HepG2 (cell line): ENCODE measurements around the gene STYK1. TPM values are rescaled to one million over a fixed set of nuclear protein-coding genes. Genes with fewer than 3 reads are reported as not detected.

Source experiments
- ERF ChIP-seq: IDR thresholded peaks from 2 replicates; pipeline ENCODE4 v1.6.1; 2018; ENCODE audit warnings: missing biosample characterization, missing genetic modification reagents
- HHEX ChIP-seq: IDR thresholded peaks from 2 replicates; pipeline ENCODE4 v1.6.1; 2016; ENCODE audit warnings: control low read depth
- KDM5B ChIP-seq: sonication (generic); formaldehyde crosslinking; IDR thresholded peaks from 2 replicates; pipeline ENCODE4 v1.4.0; 2020; ENCODE audit warnings: missing genetic modification reagents, mild to moderate bottlenecking, borderline replicate concordance
- KLF13 ChIP-seq: sonication (generic); formaldehyde crosslinking; IDR thresholded peaks from 2 replicates; pipeline ENCODE4 v1.4.0; 2020; ENCODE audit warnings: mild to moderate bottlenecking, missing genetic modification reagents
- NCOA2 ChIP-seq: sonication (generic); formaldehyde crosslinking; IDR thresholded peaks from 2 replicates; pipeline ENCODE4 v1.8.0; 2022; ENCODE audit warnings: inconsistent platforms
- SAFB2 ChIP-seq: sonication (generic); formaldehyde crosslinking; IDR thresholded peaks from 2 replicates; pipeline ENCODE4 v1.5.1; 2020; ENCODE audit warnings: missing genetic modification reagents, low read depth, mild to moderate bottlenecking, borderline replicate concordance
- SCMH1 ChIP-seq: sonication (generic); formaldehyde crosslinking; IDR thresholded peaks from 2 replicates; pipeline ENCODE4 v1.9.0; 2021; ENCODE audit warnings: missing genetic modification reagents, mild to moderate bottlenecking, borderline replicate concordance
- SRF ChIP-seq: IDR thresholded peaks from 2 replicates; pipeline ENCODE4 v1.6.1; 2011; ENCODE audit warnings: mild to moderate bottlenecking, low read depth, low read length, moderate library complexity
- TBP ChIP-seq: sonication (generic); formaldehyde crosslinking; IDR thresholded peaks from 2 replicates; pipeline ENCODE4 v1.5.0; 2020; ENCODE audit warnings: missing genetic modification reagents
- TEAD2 ChIP-seq: sonication (generic); formaldehyde crosslinking; IDR thresholded peaks from 2 replicates; pipeline ENCODE4 v1.9.0; 2021; ENCODE audit warnings: missing genetic modification reagents
- TGIF2 ChIP-seq: IDR thresholded peaks from 2 replicates; pipeline ENCODE4 v1.6.1; 2016; ENCODE audit warnings: control low read depth, missing compliant biosample characterization
- YY1 ChIP-seq: IDR thresholded peaks from 2 replicates; pipeline ENCODE4 v1.6.1; 2011; ENCODE audit warnings: low read length, low read depth, moderate library complexity, mild to moderate bottlenecking; ENCODE audit not compliant: insufficient read depth, insufficient replicate concordance
- ZNF10 ChIP-seq: sonication (generic); formaldehyde crosslinking; IDR thresholded peaks from 2 replicates; pipeline ENCODE4 v1.4.0; 2020; ENCODE audit warnings: mild to moderate bottlenecking, low read depth, missing genetic modification reagents, borderline replicate concordance
- ZNF101 ChIP-seq: sonication (generic); formaldehyde crosslinking; IDR thresholded peaks from 2 replicates; pipeline ENCODE4 v1.4.0; 2020; ENCODE audit warnings: mild to moderate bottlenecking, low read depth, missing genetic modification reagents, borderline replicate concordance
- ZNF3 ChIP-seq: IDR thresholded peaks from 2 replicates; pipeline ENCODE4 v1.7.0; 2017; ENCODE audit warnings: inconsistent platforms
- ZNF556 ChIP-seq: sonication (generic); formaldehyde crosslinking; IDR thresholded peaks from 2 replicates; pipeline ENCODE4 v1.4.0; 2020; ENCODE audit warnings: mild to moderate bottlenecking, missing genetic modification reagents, borderline replicate concordance
- ZNF749 ChIP-seq: sonication (generic); formaldehyde crosslinking; IDR thresholded peaks from 2 replicates; pipeline ENCODE4 v1.8.0; 2022; ENCODE audit warnings: mild to moderate bottlenecking, missing genetic modification reagents, moderate library complexity, borderline replicate concordance
- ZNF792 ChIP-seq: IDR thresholded peaks from 2 replicates; pipeline ENCODE4 v1.6.1; 2016
- polyA plus RNA-seq, 8 experiments: library from polyadenylated mRNA; depleted of rRNA in 3 of 8; stranded (reverse) in 7 of 8; unstranded in 1 of 8; fragments of >200 nt; fragmentation: Illumina TruSeq in 4 of 8; extraction: Trizol in 4 of 8; gene quantifications; 2 replicates each; pipeline versions ENCODE4 v1.2.1 to v1.2.3, GENCODE V29; 2011 to 2016; ENCODE audit warnings: low read depth in 4 of 8, missing spikeins in 1 of 8, mixed read lengths in 1 of 8; ENCODE audit not compliant: insufficient read depth in 1 of 8
- total RNA-seq, 5 experiments: library from RNA; depleted of rRNA; stranded (reverse); fragments of >200 nt; fragmentation: Illumina TruSeq; extraction: Trizol; gene quantifications; 2 replicates each; pipeline ENCODE4 v1.2.3, GENCODE V29; 2016; ENCODE audit warnings: low read depth in 1 of 5
- TF ChIP-seq, protein P1 (sequence below): sonication (generic); formaldehyde crosslinking; IDR thresholded peaks from 2 replicates; pipeline ENCODE4 v1.5.1; 2020; ENCODE audit warnings: missing genetic modification reagents, mild to moderate bottlenecking, borderline replicate concordance
- TF ChIP-seq, protein P2 (sequence below): IDR thresholded peaks from 2 replicates; pipeline ENCODE4 v1.6.1; 2016
- TF ChIP-seq, protein P3 (sequence below): IDR thresholded peaks from 2 replicates; pipeline ENCODE4 v1.6.1; 2018; ENCODE audit warnings: missing genetic modification reagents
- TF ChIP-seq, protein P4 (sequence below): sonication (generic); formaldehyde crosslinking; IDR thresholded peaks from 2 replicates; pipeline ENCODE4 v1.8.1; 2023; ENCODE audit warnings: mild to moderate bottlenecking, missing genetic modification reagents
- TF ChIP-seq, protein P5 (sequence below), 2 experiments: fragments of 450-650 bp in 1 of 2; sonication (generic) in 1 of 2; formaldehyde crosslinking; IDR thresholded peaks; 2 replicates each; pipeline versions ENCODE4 v1.5.0 to v1.8.0; 2020 to 2022; ENCODE audit warnings: mild to moderate bottlenecking in 1 of 2, missing genetic modification reagents in 1 of 2

STYK1 gene
- total and polyA plus RNA-seq, 2 of the 13 experiments (the other 11 are each of a cell fraction or from before 2014, with no cell fraction given): not detected

DNA sequence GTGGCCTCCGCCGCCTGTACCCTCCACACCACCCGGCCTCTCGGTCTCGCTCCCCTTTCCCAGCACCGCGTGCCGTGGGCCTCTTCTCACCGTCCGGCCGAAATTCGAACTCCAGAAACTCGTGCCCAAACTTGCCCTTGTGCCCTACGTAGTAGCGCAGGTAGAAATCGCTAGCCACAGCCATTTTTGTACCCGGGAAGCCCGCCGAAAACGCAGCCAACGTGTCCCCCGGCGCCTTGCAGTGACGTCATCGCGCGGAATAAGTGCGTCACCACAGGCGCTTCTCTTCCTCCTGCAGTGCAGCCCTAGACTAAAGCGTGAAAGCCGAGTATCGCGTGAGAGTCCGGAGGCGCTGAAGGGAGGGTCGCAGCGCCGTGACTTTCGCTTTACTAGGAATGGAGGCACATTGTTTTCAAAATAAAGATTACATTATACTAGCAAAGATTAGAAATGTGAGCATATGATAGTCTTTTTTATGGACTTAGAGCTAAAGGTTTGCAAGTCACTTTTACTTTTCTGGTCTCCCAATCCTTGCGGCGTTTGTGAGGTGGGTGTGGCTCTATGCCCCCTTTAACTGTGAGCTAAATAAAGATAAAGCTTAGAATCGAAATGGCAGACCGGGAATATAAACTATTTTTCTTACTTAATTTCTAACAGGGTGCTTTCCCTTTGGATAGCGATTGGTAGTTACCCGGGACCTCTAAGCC is 60.4 kb downstream of the STYK1 start, which contains the start of gene MAGOHB (continued):
- TF ChIP-seq ZNF749 (CRISPR knock-in tag): no peak
- peak; percentile 72 for TF ChIP-seq SRF
- TF ChIP-seq ZNF556 (CRISPR knock-in tag): peak; percentile 87; the same call in 1 of the 2 replicates
- TF ChIP-seq, protein P1, sequence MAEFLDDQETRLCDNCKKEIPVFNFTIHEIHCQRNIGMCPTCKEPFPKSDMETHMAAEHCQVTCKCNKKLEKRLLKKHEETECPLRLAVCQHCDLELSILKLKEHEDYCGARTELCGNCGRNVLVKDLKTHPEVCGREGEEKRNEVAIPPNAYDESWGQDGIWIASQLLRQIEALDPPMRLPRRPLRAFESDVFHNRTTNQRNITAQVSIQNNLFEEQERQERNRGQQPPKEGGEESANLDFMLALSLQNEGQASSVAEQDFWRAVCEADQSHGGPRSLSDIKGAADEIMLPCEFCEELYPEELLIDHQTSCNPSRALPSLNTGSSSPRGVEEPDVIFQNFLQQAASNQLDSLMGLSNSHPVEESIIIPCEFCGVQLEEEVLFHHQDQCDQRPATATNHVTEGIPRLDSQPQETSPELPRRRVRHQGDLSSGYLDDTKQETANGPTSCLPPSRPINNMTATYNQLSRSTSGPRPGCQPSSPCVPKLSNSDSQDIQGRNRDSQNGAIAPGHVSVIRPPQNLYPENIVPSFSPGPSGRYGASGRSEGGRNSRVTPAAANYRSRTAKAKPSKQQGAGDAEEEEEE: no peak
- TF ChIP-seq, protein P2, sequence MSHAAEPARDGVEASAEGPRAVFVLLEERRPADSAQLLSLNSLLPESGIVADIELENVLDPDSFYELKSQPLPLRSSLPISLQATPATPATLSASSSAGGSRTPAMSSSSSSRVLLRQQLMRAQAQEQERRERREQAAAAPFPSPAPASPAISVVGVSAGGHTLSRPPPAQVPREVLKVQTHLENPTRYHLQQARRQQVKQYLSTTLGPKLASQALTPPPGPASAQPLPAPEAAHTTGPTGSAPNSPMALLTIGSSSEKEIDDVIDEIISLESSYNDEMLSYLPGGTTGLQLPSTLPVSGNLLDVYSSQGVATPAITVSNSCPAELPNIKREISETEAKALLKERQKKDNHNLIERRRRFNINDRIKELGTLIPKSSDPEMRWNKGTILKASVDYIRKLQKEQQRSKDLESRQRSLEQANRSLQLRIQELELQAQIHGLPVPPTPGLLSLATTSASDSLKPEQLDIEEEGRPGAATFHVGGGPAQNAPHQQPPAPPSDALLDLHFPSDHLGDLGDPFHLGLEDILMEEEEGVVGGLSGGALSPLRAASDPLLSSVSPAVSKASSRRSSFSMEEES (CRISPR knock-in tag): peak; percentile 39; the same call in 1 of the 2 replicates
- 0 out of 2 replicates have a peak, but pooled peaks have one; percentile 40 for TF ChIP-seq TBP (CRISPR knock-in tag)
- TF ChIP-seq, protein P3, sequence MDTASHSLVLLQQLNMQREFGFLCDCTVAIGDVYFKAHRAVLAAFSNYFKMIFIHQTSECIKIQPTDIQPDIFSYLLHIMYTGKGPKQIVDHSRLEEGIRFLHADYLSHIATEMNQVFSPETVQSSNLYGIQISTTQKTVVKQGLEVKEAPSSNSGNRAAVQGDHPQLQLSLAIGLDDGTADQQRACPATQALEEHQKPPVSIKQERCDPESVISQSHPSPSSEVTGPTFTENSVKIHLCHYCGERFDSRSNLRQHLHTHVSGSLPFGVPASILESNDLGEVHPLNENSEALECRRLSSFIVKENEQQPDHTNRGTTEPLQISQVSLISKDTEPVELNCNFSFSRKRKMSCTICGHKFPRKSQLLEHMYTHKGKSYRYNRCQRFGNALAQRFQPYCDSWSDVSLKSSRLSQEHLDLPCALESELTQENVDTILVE: peak; percentile 73
- TF ChIP-seq ZNF101 (CRISPR knock-in tag): no peak
- peak; percentile 36; the same call in 1 of the 2 replicates for TF ChIP-seq TGIF2 (CRISPR knock-in tag)
- no peak for TF ChIP-seq SAFB2 (CRISPR knock-in tag)
- TF ChIP-seq ERF: peak; percentile 84
- TF ChIP-seq, protein P4, sequence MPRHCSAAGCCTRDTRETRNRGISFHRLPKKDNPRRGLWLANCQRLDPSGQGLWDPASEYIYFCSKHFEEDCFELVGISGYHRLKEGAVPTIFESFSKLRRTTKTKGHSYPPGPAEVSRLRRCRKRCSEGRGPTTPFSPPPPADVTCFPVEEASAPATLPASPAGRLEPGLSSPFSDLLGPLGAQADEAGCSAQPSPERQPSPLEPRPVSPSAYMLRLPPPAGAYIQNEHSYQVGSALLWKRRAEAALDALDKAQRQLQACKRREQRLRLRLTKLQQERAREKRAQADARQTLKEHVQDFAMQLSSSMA (CRISPR knock-in tag): peak; percentile 70
- no peak for TF ChIP-seq TEAD2 (CRISPR knock-in tag)
- no peak for TF ChIP-seq HHEX (CRISPR knock-in tag)
- TF ChIP-seq YY1: peak; percentile 90
- TF ChIP-seq ZNF792: peak; percentile 88
- no peak for TF ChIP-seq KLF13
- peak; percentile 83; the same call in 1 of the 2 replicates for TF ChIP-seq KDM5B
- no peak for TF ChIP-seq SCMH1 (CRISPR knock-in tag)
- TF ChIP-seq NCOA2 (CRISPR knock-in tag): peak; percentile 51; the same call in 1 of the 2 replicates
- TF ChIP-seq ZNF3 (CRISPR knock-in tag): no peak
- TF ChIP-seq, protein P5, sequence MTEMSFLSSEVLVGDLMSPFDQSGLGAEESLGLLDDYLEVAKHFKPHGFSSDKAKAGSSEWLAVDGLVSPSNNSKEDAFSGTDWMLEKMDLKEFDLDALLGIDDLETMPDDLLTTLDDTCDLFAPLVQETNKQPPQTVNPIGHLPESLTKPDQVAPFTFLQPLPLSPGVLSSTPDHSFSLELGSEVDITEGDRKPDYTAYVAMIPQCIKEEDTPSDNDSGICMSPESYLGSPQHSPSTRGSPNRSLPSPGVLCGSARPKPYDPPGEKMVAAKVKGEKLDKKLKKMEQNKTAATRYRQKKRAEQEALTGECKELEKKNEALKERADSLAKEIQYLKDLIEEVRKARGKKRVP (CRISPR knock-in tag; IDR thresholded peaks at IDR 0.05): peak in 1 of 2 experiments; percentile 55; a peak in 1 of 4 replicates
- no peak for TF ChIP-seq ZNF10 (CRISPR knock-in tag)
